PC-3 (cell line): ENCODE data around the gene ANTXR1. TPM values are rescaled to one million over a fixed set of nuclear protein-coding genes. Genes with fewer than 3 reads are reported as not detected.

Source experiments
- ATAC-seq: fragments of 200-7000 bp; cut with Tn5 transposase; 2 replicates; pipeline ENCODE4 v1.9.1; 2020; ENCODE audit warnings: mild to moderate bottlenecking, moderate library complexity
- BruUV-seq: library from RNA; stranded (reverse); fragments of 400-500 nt; replicated peaks from 2 replicates; lab custom pipeline; 2021; lab: Mats Ljungman, UMichigan
- CTCF ChIA-PET: fragments of 300-600 bp; sonication (Branson Sonifier 250); formaldehyde crosslinking; loops from one replicate; lab custom pipeline; 2022; ENCODE audit warnings: antibody characterized with exemption; lab: Charles Lee
- POLR2A ChIA-PET: fragments of 300-600 bp; sonication (Branson Sonifier 250); formaldehyde crosslinking; loops from one replicate; lab custom pipeline; 2022; ENCODE audit warnings: antibody characterized with exemption; ENCODE audit not compliant: unreplicated experiment; lab: Charles Lee
- DNase-seq: peaks from one replicate; pipeline ENCODE4 v3.0.0-alpha.2; 2015
- H2AFZ ChIP-seq: fragments of 300-600 bp; sonication (generic); 2 replicates; pipeline ENCODE4 v1.6.0; 2016; ENCODE audit warnings: antibody characterized with exemption, low read length
- H3F3A ChIP-seq: fragments of 300-600 bp; sonication (generic); one replicate; pipeline ENCODE4 v1.6.0; 2017; ENCODE audit warnings: antibody characterized with exemption, low read length, control low read depth, mild to moderate bottlenecking; ENCODE audit not compliant: unreplicated experiment
- H3K27ac ChIP-seq: fragments of 300-600 bp; sonication (generic); 2 replicates; pipeline ENCODE4 v1.5.1; 2016; ENCODE audit warnings: mild to moderate bottlenecking, low read length
- H3K27me3 ChIP-seq: fragments of 300-600 bp; sonication (generic); 2 replicates; pipeline ENCODE4 v1.6.1; 2016; ENCODE audit warnings: low read length, mixed read lengths
- H3K36me3 ChIP-seq: fragments of 300-600 bp; sonication (generic); 2 replicates; pipeline ENCODE4 v1.6.1; 2016; ENCODE audit warnings: low read depth, mixed run types, low read length, mixed read lengths
- H3K4me1 ChIP-seq: fragments of 300-600 bp; sonication (generic); 2 replicates; pipeline ENCODE4 v1.5.1; 2016; ENCODE audit warnings: low read length; ENCODE audit not compliant: insufficient read depth
- H3K4me2 ChIP-seq: fragments of 300-600 bp; sonication (generic); 2 replicates; pipeline ENCODE4 v1.6.0; 2016; ENCODE audit warnings: low read length
- H3K4me3 ChIP-seq: fragments of 300-600 bp; sonication (generic); 2 replicates; pipeline ENCODE4 v1.5.1; 2016; ENCODE audit warnings: mild to moderate bottlenecking, low read length, mixed read lengths
- H3K79me2 ChIP-seq: fragments of 300-600 bp; sonication (generic); 2 replicates; pipeline ENCODE4 v1.6.1; 2017; ENCODE audit warnings: low read length, mixed read lengths
- H3K9ac ChIP-seq: fragments of 300-600 bp; sonication (generic); 2 replicates; pipeline ENCODE4 v1.6.0; 2016; ENCODE audit warnings: mild to moderate bottlenecking, low read length
- H3K9me2 ChIP-seq: fragments of 300-600 bp; sonication (generic); replicated peaks from 2 replicates; pipeline ENCODE4 v1.6.1; 2016; ENCODE audit warnings: mixed run types, low read length, mixed read lengths
- H3K9me3 ChIP-seq: fragments of 300-600 bp; sonication (generic); 2 replicates; pipeline ENCODE4 v1.6.1; 2016; ENCODE audit warnings: low read length, mixed read lengths
- H4K20me1 ChIP-seq: fragments of 300-600 bp; sonication (generic); 2 replicates; pipeline ENCODE4 v1.6.1; 2016; ENCODE audit warnings: low read length, mixed read lengths
- CTCF ChIP-seq: fragments of 300-600 bp; sonication (generic); conservative IDR thresholded peaks from 2 replicates; pipeline ENCODE4 v1.5.1; 2017; ENCODE audit warnings: antibody characterized with exemption, low read depth, mild to moderate bottlenecking, low read length
- EZH2 ChIP-seq: fragments of 300-600 bp; sonication (generic); IDR thresholded peaks from one replicate; pipeline ENCODE4 v1.6.1; 2017; ENCODE audit warnings: antibody characterized with exemption, mild to moderate bottlenecking, low read length; ENCODE audit not compliant: unreplicated experiment
- EZH2phosphoT487 ChIP-seq: fragments of 300-600 bp; sonication (generic); IDR thresholded peaks from 2 replicates; pipeline ENCODE4 v1.6.1; 2018; ENCODE audit warnings: mild to moderate bottlenecking, antibody characterized with exemption, low read length, borderline replicate concordance
- intact Hi-C: fragments of 100-400 bp; cut with micrococcal nuclease; formaldehyde crosslinking; loops from 2 replicates; pipeline ENCODE4 v1.9.0; 2023
- total RNA-seq: library from RNA; depleted of rRNA; stranded (reverse); fragments of >200 nt; gene quantifications from 2 replicates; pipeline ENCODE4 v1.2.3, GENCODE V29; 2014

Gene ANTXR1
- total RNA-seq, 1 experiment from 2014 or later, result 31.2 TPM

DNA sequence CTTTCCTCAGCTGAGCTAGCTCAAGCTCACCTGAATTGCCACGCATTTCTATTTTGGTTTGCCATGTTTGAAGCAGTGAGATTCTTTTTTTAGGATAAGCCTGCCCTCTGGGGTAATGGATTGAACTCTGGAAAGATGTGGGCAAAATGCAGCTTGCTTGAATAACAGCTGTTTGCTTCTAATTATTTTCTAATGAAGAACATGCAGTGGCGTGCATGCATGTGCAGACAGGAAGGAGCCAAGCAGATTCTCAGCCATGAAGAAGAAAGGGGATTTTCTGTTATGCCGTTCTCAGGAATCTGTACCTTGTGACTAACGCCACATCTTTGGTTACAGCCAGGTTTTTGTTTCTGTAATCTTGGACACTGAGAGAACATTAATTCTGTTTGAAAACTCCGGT lies 171.2 kb downstream of the ANTXR1 start:
- H3K4me3 ChIP-seq, result no peak overlapping the region
- H3K4me1 ChIP-seq, result peaks cover 10% of the 10 kb centered on the region
- H3K27me3 ChIP-seq, result no peaks in the 10 kb centered on the region
- no peak for TF ChIP-seq CTCF
- no peak for TF ChIP-seq EZH2phosphoT487
- no peak for TF ChIP-seq EZH2
- ChIA-PET CTCF (no interaction called here), POLR2A (no interaction called here)
- H3F3A ChIP-seq, result no peaks in the 10 kb centered on the region
- no peak for ATAC-seq
- H3K9me2 ChIP-seq, result no peaks in the 10 kb centered on the region
- no peaks in the 10 kb centered on the region for H3K36me3 ChIP-seq
- H3K27ac ChIP-seq, result no peak overlapping the region
- no peak for DNase-seq
- no peak overlapping the region for H3K9ac ChIP-seq
- intact Hi-C loops, result no loop called here
- no peaks in the 10 kb centered on the region for H4K20me1 ChIP-seq
- BruUV-seq, result no TSS peak
- no peaks in the 10 kb centered on the region for H3K9me3 ChIP-seq
- H3K4me2 ChIP-seq, result no peak overlapping the region
- no peak overlapping the region for H2AFZ ChIP-seq
- no peaks in the 10 kb centered on the region for H3K79me2 ChIP-seq

DNA sequence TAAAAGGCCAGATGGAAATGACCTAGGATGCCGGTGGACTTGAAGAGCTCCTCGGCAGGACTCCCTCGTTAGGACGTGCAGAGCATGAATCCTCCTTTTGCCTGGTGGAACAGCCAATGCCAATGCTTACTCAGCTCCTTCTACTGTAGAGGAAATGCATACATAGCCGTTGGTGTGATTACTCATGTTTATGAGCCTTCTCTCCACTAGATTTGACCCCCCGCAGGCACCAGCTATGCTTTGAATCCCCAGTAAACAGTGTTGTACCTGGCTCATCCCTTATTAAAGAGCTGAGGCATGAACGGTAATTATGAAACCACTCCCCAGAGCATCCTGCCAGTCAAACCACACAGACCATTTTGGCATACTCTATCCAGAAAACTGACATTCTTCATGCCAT lies 172.8 kb downstream of the ANTXR1 start:
- POLR2A ChIA-PET, result no interaction called here
- H3K9me2 ChIP-seq, result no peaks in the 10 kb centered on the region
- ATAC-seq, result peak; percentile 96
- H3K27ac ChIP-seq, result no peak overlapping the region
- H3K4me2 ChIP-seq, result peak overlapping the region; percentile 44; the same call in 1 of the 2 replicates
- H3K79me2 ChIP-seq, result no peaks in the 10 kb centered on the region
- TF ChIP-seq EZH2 (no peak), EZH2phosphoT487 (no peak), CTCF (no peak)
- no TSS peak for BruUV-seq
- no peak overlapping the region for H2AFZ ChIP-seq
- no peaks in the 10 kb centered on the region for H3K27me3 ChIP-seq
- peaks cover 10% of the 10 kb centered on the region for H3K4me1 ChIP-seq
- no peak overlapping the region for H3K4me3 ChIP-seq
- H3F3A ChIP-seq, result no peaks in the 10 kb centered on the region
- DNase-seq, result peak; percentile 82
- no peaks in the 10 kb centered on the region for H3K9me3 ChIP-seq
- no peak overlapping the region for H3K9ac ChIP-seq
- CTCF ChIA-PET, result interaction anchor here (0.6 to 0.8 kb wide), 2 partner anchors 120 to 173 kb away, joined by 3 to 9 read pairs; partner anchors contain the start of gene ANTXR1
- intact Hi-C loops, result loop anchor here (5.0 kb wide), 1 partner anchor 49 kb away; no protein-coding TSS in a partner anchor
- H3K36me3 ChIP-seq, result no peaks in the 10 kb centered on the region
- no peaks in the 10 kb centered on the region for H4K20me1 ChIP-seq

- Histone ChIP-seq H3K36me3 (no peaks in the 10 kb centered on the region), H3K27me3 (no peaks in the 10 kb centered on the region), H3K4me3 (no peak overlapping the region), H3K9ac (no peak overlapping the region), H2AFZ (no peak overlapping the region), H3K27ac (no peak overlapping the region), H3K79me2 (no peaks in the 10 kb centered on the region), H3K4me1 (peaks cover 10% of the 10 kb centered on the region), H3K9me3 (no peaks in the 10 kb centered on the region), H4K20me1 (no peaks in the 10 kb centered on the region), H3K4me2 (no peak overlapping the region), H3K9me2 (no peaks in the 10 kb centered on the region), H3F3A (no peaks in the 10 kb centered on the region)
- BruUV-seq, result no TSS peak
- intact Hi-C loops, result loop anchor here (5.0 kb wide), 1 partner anchor 49 kb away; no protein-coding TSS in a partner anchor
- ChIA-PET POLR2A (no interaction called here), CTCF (no interaction called here)
- DNase-seq, result no peak
- TF ChIP-seq EZH2phosphoT487 (no peak), CTCF (no peak), EZH2 (no peak)
- ATAC-seq, result no peak
These were observed 173.6 kb downstream of the ANTXR1 start for GRCh38 chr2:69186614-69187013.
